Measurements from ENCODE around the gene LRRC43. TPM values are rescaled to one million over a fixed set of nuclear protein-coding genes. Genes with fewer than 3 reads are reported as not detected.
A peak's percentile ranks its signal among the peaks of the same experiment; 100 is the strongest.

The LRRC43 gene, protein sequence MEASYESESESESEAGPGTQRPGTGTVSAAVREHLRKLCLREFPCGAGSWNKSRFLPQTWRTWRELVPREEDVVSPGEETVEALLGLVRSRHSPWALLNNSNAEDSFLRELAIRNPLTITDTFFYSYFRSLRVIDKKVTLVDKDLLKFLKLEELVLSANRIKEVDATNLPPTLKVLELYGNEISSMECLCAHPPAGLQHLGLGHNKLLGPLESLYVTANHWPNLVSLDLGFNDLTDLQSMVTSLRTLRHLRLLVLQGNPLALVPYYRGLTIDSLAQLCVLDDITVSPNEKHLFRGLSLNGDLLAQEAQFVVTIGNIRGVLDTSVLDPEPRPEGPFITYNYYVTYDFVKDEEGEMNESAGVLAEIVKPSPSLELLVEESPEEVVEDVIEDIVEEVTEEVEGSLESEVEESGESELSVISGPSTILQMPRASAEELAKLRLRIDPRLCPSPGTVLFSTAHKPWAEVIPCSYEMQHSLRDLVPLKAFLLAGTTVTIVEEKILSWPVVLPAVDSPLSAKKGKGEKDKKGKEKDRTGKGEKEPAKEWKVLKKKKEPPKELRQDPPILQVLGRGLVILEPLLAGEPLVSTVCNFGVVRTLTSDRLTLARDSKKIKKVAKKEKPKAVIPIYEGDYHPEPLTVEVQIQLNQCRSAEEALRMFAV
- under 0.01 and 0.51 TPM in 2 replicates for total RNA-seq

DNA sequence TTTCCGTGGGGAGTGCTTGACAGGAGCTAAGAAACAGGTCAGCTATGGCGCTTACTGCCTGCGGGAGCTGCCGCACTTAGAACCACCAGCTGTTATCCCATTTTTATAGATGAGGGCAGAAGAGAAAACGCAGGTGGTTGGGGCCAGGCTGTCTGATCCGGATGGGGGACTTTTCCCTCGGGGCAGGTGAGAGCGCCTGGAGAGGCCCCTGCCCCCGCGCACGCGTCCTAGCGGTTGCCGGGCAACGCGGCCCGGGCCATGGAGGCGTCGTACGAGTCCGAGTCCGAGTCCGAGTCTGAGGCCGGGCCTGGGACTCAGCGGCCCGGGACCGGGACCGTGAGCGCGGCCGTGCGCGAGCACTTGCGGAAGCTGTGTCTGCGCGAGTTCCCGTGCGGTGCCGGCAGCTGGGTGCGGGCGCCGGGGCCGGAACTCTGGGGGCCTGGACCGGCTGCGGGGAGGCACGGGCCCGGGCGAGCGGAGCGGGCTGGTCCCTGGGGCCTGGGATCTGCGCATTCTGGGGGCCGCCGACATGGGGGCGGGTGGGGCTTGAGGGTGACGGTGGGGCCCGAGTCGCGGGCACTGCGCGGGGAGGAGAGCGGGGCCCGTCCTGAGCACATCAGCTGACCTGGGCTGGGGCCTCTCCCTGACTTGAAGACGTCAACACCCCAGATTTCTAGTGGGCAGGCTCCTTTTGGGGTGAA is at the start of gene LRRC43:
Gene LRRC43, plus strand, starts transcription at position 237 of the 701 bp plus-strand sequence. Its CDS starts 22 bp downstream, at position 259.
- TF ChIP-seq, protein P1, sequence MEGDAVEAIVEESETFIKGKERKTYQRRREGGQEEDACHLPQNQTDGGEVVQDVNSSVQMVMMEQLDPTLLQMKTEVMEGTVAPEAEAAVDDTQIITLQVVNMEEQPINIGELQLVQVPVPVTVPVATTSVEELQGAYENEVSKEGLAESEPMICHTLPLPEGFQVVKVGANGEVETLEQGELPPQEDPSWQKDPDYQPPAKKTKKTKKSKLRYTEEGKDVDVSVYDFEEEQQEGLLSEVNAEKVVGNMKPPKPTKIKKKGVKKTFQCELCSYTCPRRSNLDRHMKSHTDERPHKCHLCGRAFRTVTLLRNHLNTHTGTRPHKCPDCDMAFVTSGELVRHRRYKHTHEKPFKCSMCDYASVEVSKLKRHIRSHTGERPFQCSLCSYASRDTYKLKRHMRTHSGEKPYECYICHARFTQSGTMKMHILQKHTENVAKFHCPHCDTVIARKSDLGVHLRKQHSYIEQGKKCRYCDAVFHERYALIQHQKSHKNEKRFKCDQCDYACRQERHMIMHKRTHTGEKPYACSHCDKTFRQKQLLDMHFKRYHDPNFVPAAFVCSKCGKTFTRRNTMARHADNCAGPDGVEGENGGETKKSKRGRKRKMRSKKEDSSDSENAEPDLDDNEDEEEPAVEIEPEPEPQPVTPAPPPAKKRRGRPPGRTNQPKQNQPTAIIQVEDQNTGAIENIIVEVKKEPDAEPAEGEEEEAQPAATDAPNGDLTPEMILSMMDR (IDR thresholded peaks at IDR 0.05; ENCODE audit: insufficient read depth, low read length, severe bottlenecking): no peak
- Histone ChIP-seq H3K36me3 (ENCODE audit: control insufficient read depth, insufficient read depth, low read length) (no peaks in the 10 kb centered on the region), H3K4me3 (ENCODE audit: low read depth, low read length) (peak within 1 kb of the TSS; percentile 47), H3K27me3 (ENCODE audit: control insufficient read depth, insufficient read depth, low read length) (no peaks in the 10 kb centered on the region)
- peak; percentile 10 for DNase-seq (ENCODE audit: low read depth)
- FAIRE-seq: no peak

DNA sequence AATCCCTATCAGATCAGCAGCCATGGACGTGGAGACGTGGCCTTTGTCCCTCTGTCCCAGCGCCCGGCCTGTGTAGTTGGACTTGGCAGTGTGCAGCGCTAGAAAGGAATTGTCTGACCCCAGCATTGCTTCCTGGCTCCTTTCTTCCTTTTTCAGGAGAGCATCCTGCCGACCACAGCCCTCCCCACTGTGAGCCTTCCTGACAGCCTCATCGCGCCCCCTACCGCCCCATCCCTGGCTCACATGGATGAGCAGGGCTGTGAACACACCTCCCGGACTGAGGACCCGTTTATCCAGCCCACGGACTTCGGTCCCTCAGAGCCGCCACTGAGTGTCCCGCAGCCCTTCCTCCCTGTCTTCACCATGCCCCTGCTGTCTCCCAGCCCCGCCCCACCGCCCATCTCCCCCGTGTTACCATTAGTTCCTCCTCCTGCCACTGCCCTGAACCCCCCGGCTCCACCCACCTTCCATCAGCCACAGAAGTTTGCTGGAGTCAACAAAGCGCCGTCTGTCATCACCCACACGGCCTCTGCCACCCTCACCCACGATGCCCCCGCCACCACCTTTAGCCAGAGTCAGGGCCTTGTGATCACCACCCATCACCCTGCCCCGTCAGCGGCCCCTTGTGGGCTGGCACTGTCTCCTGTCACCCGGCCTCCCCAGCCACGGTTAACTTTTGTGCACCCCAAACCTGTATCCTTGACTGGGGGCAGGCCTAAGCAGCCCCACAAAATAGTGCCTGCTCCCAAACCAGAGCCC is 49.6 kb upstream of the LRRC43 start:
- FAIRE-seq: no peak
- H3K36me3 ChIP-seq (ENCODE audit: control insufficient read depth, insufficient read depth, low read length): peaks cover 51% of the 10 kb centered on the region
- TF ChIP-seq, protein P1 (IDR thresholded peaks at IDR 0.05; ENCODE audit: insufficient read depth, low read length, severe bottlenecking): no peak

DNA sequence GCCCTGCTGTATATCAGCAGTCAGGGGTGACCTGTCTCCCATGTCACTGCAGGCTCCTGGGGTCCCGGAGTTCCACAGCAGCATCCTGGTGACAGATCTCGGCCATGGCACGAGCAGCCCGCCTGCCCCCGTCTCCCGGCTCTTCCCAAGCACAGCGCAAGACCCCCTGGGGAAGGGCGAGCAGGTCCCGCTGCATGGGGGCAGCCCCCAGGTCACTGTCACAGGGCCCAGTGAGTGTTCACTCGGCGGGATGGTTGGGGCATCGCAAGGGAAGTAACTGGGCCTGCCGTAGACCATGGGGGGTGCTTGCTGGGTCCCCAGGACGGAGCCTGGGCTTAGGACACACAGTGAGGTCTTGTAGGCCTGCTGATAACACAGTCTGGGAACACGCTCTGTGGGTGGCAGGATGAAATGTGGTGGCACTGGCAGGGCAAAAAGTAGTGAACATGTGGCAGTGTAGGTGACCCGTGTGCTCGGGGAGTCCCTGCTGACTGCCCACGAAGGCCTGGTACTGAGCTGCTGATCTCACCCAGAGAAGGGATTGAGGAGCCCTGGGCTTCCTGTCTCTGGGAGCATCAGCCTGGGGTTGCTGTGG is 47.4 kb upstream of the LRRC43 start:
- Histone ChIP-seq H3K4me3 (ENCODE audit: low read depth, low read length) (no peak overlapping the region), H3K36me3 (ENCODE audit: control insufficient read depth, insufficient read depth, low read length) (peaks cover 37% of the 10 kb centered on the region), H3K27me3 (ENCODE audit: control insufficient read depth, insufficient read depth, low read length) (no peaks in the 10 kb centered on the region)
- DNase-seq (ENCODE audit: low read depth) (no peak), FAIRE-seq (no peak)
- TF ChIP-seq, protein P1 (IDR thresholded peaks at IDR 0.05; ENCODE audit: insufficient read depth, low read length, severe bottlenecking): no peak

More for the DNA sequence above, 49.6 kb upstream of the LRRC43 start:
- DNase-seq (ENCODE audit: low read depth): no peak
- Histone ChIP-seq H3K4me3 (ENCODE audit: low read depth, low read length) (no peak overlapping the region), H3K27me3 (ENCODE audit: control insufficient read depth, insufficient read depth, low read length) (no peaks in the 10 kb centered on the region)

DNA sequence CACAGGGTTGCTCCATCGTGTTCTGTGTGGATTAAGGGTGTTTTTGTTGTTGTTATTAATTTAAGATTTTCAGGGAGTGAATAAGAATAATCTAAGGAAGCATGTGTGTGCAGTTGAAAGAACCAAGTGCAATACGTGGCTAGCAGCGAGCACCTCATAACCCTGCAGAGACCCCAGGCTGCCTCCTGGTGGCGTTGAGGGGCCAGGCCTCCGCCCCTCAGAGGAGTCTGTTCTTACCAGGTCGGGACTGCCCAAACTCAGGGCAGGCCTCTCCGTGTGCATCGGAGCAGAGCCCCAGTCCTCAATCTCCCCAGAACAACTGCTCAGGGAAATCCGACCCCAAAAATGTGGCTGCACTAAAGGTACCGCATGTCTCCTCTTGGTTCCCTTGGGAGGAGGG is 45.7 kb upstream of the LRRC43 start:
- FAIRE-seq (no peak), DNase-seq (ENCODE audit: low read depth) (no peak)
- H3K4me3 ChIP-seq (ENCODE audit: low read depth, low read length): no peak overlapping the region
- peaks cover 44% of the 10 kb centered on the region for H3K36me3 ChIP-seq (ENCODE audit: control insufficient read depth, insufficient read depth, low read length)
- TF ChIP-seq, protein P1 (IDR thresholded peaks at IDR 0.05; ENCODE audit: insufficient read depth, low read length, severe bottlenecking): no peak
- no peaks in the 10 kb centered on the region for H3K27me3 ChIP-seq (ENCODE audit: control insufficient read depth, insufficient read depth, low read length)

DNA sequence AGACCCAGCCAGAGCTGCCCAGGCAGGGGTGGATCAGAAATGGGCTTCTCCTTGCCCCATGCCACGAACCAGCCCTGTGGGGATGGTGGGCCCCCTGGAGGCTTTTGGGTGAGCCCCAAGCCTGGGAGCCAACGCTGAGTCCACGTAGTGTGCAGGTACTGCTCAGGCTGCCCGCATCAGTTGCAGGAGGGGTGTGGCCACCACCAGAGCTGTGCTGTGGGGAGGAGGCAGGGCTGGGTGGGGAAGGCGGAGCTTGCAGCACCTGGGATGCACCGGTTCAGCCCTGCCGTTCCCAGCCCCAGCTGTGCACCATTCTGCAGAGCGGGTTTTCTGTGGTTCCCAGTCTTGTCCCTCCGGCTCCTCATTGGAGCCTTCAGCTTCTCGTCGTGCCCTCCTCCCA is 45.2 kb upstream of the LRRC43 start:
- FAIRE-seq: peak; percentile 40

More for the DNA sequence above, 45.2 kb upstream of the LRRC43 start:
- peaks cover 46% of the 10 kb centered on the region for H3K36me3 ChIP-seq (ENCODE audit: control insufficient read depth, insufficient read depth, low read length)
- TF ChIP-seq, protein P1 (IDR thresholded peaks at IDR 0.05; ENCODE audit: insufficient read depth, low read length, severe bottlenecking): no peak
- H3K27me3 ChIP-seq (ENCODE audit: control insufficient read depth, insufficient read depth, low read length): no peaks in the 10 kb centered on the region
- no peak overlapping the region for H3K4me3 ChIP-seq (ENCODE audit: low read depth, low read length)
- DNase-seq (ENCODE audit: low read depth): peak; percentile 44
